Measurements from ENCODE around the gene TFF1.

Gene TFF1

GRCh38 chr21:42377951-42378340, 11.6 kb upstream of the TFF1 start:
- no peak for DNase-seq (ENCODE audit: low read depth)
- H3K4me3 ChIP-seq (ENCODE audit: control insufficient read depth, low read depth, low read length), result no peak overlapping the region
- TF ChIP-seq CTCF (conservative IDR thresholded peaks at IDR 0.05; ENCODE audit: control insufficient read depth, insufficient read depth, low read depth, low read length), result no peak

- no peak for TF ChIP-seq CTCF (conservative IDR thresholded peaks at IDR 0.05; ENCODE audit: control insufficient read depth, insufficient read depth, low read depth, low read length)
- no peak overlapping the region for H3K4me3 ChIP-seq (ENCODE audit: control insufficient read depth, low read depth, low read length)
- DNase-seq (ENCODE audit: low read depth), result no peak
Measured at GRCh38 chr21:42377211-42377950, 11.0 kb upstream of the TFF1 start.

GRCh38 chr21:42376338-42376982, 10.1 kb upstream of the TFF1 start:
- DNase-seq (ENCODE audit: low read depth), result no peak
- TF ChIP-seq CTCF (conservative IDR thresholded peaks at IDR 0.05; ENCODE audit: control insufficient read depth, insufficient read depth, low read depth, low read length), result no peak
- no peak overlapping the region for H3K4me3 ChIP-seq (ENCODE audit: control insufficient read depth, low read depth, low read length)

- H3K4me3 ChIP-seq (ENCODE audit: control insufficient read depth, low read depth, low read length), result no peak overlapping the region
- no peak for DNase-seq (ENCODE audit: low read depth)
- no peak for TF ChIP-seq CTCF (conservative IDR thresholded peaks at IDR 0.05; ENCODE audit: control insufficient read depth, insufficient read depth, low read depth, low read length)
Measured at GRCh38 chr21:42375966-42376337, 9.6 kb upstream of the TFF1 start.

- no peak overlapping the region for H3K4me3 ChIP-seq (ENCODE audit: control insufficient read depth, low read depth, low read length)
- no peak for DNase-seq (ENCODE audit: low read depth)
- no peak for TF ChIP-seq CTCF (conservative IDR thresholded peaks at IDR 0.05; ENCODE audit: control insufficient read depth, insufficient read depth, low read depth, low read length)
Measured at GRCh38 chr21:42375506-42375905, 9.2 kb upstream of the TFF1 start.

GRCh38 chr21:42374864-42375499, 8.6 kb upstream of the TFF1 start:
- TF ChIP-seq CTCF (conservative IDR thresholded peaks at IDR 0.05; ENCODE audit: control insufficient read depth, insufficient read depth, low read depth, low read length), result no peak
- no peak overlapping the region for H3K4me3 ChIP-seq (ENCODE audit: control insufficient read depth, low read depth, low read length)
- DNase-seq (ENCODE audit: low read depth), result no peak
